ENCODE data around the gene TXNRD2.
"Not testable (repeated sequence)": the region's sequence is repeated elsewhere in the genome, so short reads cannot be mapped to it uniquely, and the experiment has no call there.

The TXNRD2 gene

GRCh38 chr22:19884161-19884953, 57.3 kb downstream of the TXNRD2 start:
- no peak for TF ChIP-seq CTCF (IDR thresholded peaks at IDR 0.05; ENCODE audit: low read depth, low read length)
- no peak overlapping the region for H3K4me3 ChIP-seq (ENCODE audit: low read depth, low read length)

- not testable (repeated sequence) for H3K4me3 ChIP-seq (ENCODE audit: low read depth, low read length)
Measured at GRCh38 chr22:19883446-19883845, 58.2 kb downstream of the TXNRD2 start.

GRCh38 chr22:19882446-19883381, 58.9 kb downstream of the TXNRD2 start:
- H3K4me3 ChIP-seq (ENCODE audit: low read depth, low read length) = no peak overlapping the region
- TF ChIP-seq CTCF (IDR thresholded peaks at IDR 0.05; ENCODE audit: low read depth, low read length) = no peak

- no peak for TF ChIP-seq CTCF (IDR thresholded peaks at IDR 0.05; ENCODE audit: low read depth, low read length)
- H3K4me3 ChIP-seq (ENCODE audit: low read depth, low read length) = peak overlapping the region; percentile 26; the same call in 1 of the 2 replicates
Measured at GRCh38 chr22:19880786-19881569, 60.6 kb downstream of the TXNRD2 start.

- TF ChIP-seq CTCF (IDR thresholded peaks at IDR 0.05; ENCODE audit: low read depth, low read length) = no peak
- peak overlapping the region; percentile 26; the same call in 1 of the 2 replicates for H3K4me3 ChIP-seq (ENCODE audit: low read depth, low read length)
Measured at GRCh38 chr22:19879992-19880785, 61.4 kb downstream of the TXNRD2 start.

GRCh38 chr22:19879643-19879991, 62.0 kb downstream of the TXNRD2 start:
- TF ChIP-seq CTCF (IDR thresholded peaks at IDR 0.05; ENCODE audit: low read depth, low read length) = no peak
- no peak overlapping the region for H3K4me3 ChIP-seq (ENCODE audit: low read depth, low read length)

- no peak for TF ChIP-seq CTCF (IDR thresholded peaks at IDR 0.05; ENCODE audit: low read depth, low read length)
- no peak overlapping the region for H3K4me3 ChIP-seq (ENCODE audit: low read depth, low read length)
Measured at GRCh38 chr22:19879246-19879570, 62.4 kb downstream of the TXNRD2 start.

All from WI38 (cell line).